BE2C (cell line): Measurements from ENCODE around the gene PPFIBP1.

Experiments used
- DNase-seq: peaks from one replicate; pipeline ENCODE4 v3.0.0-alpha.2; 2020
- H3K27me3 ChIP-seq: fragments of 250-450 bp; sonication (Bioruptor Pico); 2 replicates; pipeline ENCODE4 v1.5.1; 2020; ENCODE audit warnings: mild to moderate bottlenecking
- H3K36me3 ChIP-seq: fragments of 250-450 bp; sonication (Bioruptor Pico); 2 replicates; pipeline ENCODE4 v1.5.1; 2020; ENCODE audit warnings: mild to moderate bottlenecking
- H3K4me1 ChIP-seq: fragments of 250-450 bp; sonication (Bioruptor Pico); 2 replicates; pipeline ENCODE4 v1.5.1; 2020
- H3K4me3 ChIP-seq: 2 replicates; pipeline ENCODE4 v1.5.1; 2011; ENCODE audit warnings: low read depth, low read length
- H3K9me3 ChIP-seq: fragments of 250-450 bp; sonication (Bioruptor Pico); 2 replicates; pipeline ENCODE4 v1.5.1; 2020
- CTCF ChIP-seq: IDR thresholded peaks from 2 replicates; pipeline ENCODE4 v1.5.1; 2012; ENCODE audit warnings: mild to moderate bottlenecking, low read depth, low read length

PPFIBP1 gene

GRCh38 chr12:27644158-27644845 lies 120.3 kb downstream of the PPFIBP1 start:
- no peaks in the 10 kb centered on the region for H3K9me3 ChIP-seq
- no peaks in the 10 kb centered on the region for H3K27me3 ChIP-seq
- DNase-seq = no peak
- H3K4me3 ChIP-seq = no peak overlapping the region
- no peak for TF ChIP-seq CTCF
- no peaks in the 10 kb centered on the region; the same call in 1 of the 2 replicates for H3K36me3 ChIP-seq
- peaks cover 3% of the 10 kb centered on the region; the same call in 1 of the 2 replicates for H3K4me1 ChIP-seq

GRCh38 chr12:27645671-27646070 lies 121.7 kb downstream of the PPFIBP1 start:
- Histone ChIP-seq H3K4me3 (no peak overlapping the region), H3K4me1 (peaks cover 3% of the 10 kb centered on the region; the same call in 1 of the 2 replicates), H3K27me3 (no peaks in the 10 kb centered on the region), H3K36me3 (no peaks in the 10 kb centered on the region; the same call in 1 of the 2 replicates), H3K9me3 (no peaks in the 10 kb centered on the region)
- DNase-seq = no peak
- no peak for TF ChIP-seq CTCF

- Histone ChIP-seq H3K36me3 (no peaks in the 10 kb centered on the region; the same call in 1 of the 2 replicates), H3K4me3 (no peak overlapping the region), H3K27me3 (no peaks in the 10 kb centered on the region), H3K9me3 (no peaks in the 10 kb centered on the region), H3K4me1 (peaks cover 3% of the 10 kb centered on the region; the same call in 1 of the 2 replicates)
- TF ChIP-seq CTCF = no peak
- no peak for DNase-seq
Measured at GRCh38 chr12:27646149-27646548, 122.1 kb downstream of the PPFIBP1 start.

GRCh38 chr12:27650011-27650410 lies 126.0 kb downstream of the PPFIBP1 start:
- TF ChIP-seq CTCF = no peak
- no peak for DNase-seq
- H3K4me1 ChIP-seq = peaks cover 3% of the 10 kb centered on the region; the same call in 1 of the 2 replicates
- no peak overlapping the region for H3K4me3 ChIP-seq
- H3K9me3 ChIP-seq = no peaks in the 10 kb centered on the region
- no peaks in the 10 kb centered on the region; the same call in 1 of the 2 replicates for H3K36me3 ChIP-seq
- H3K27me3 ChIP-seq = no peaks in the 10 kb centered on the region

GRCh38 chr12:27651201-27651600 lies 127.2 kb downstream of the PPFIBP1 start:
- H3K36me3 ChIP-seq = no peaks in the 10 kb centered on the region; the same call in 1 of the 2 replicates

More at GRCh38 chr12:27651201-27651600, 127.2 kb downstream of the PPFIBP1 start:
- H3K27me3 ChIP-seq = no peaks in the 10 kb centered on the region
- TF ChIP-seq CTCF = no peak
- no peaks in the 10 kb centered on the region for H3K9me3 ChIP-seq
- no peak overlapping the region for H3K4me3 ChIP-seq
- H3K4me1 ChIP-seq = no peaks in the 10 kb centered on the region
- DNase-seq = no peak
